Measurements from ENCODE around the gene TMEM9. TPM values are rescaled to one million over a fixed set of nuclear protein-coding genes. Genes with fewer than 3 reads are reported as not detected.

Gene TMEM9
- total RNA-seq, 1 donor from 2014 or later, result 66.0 TPM

DNA sequence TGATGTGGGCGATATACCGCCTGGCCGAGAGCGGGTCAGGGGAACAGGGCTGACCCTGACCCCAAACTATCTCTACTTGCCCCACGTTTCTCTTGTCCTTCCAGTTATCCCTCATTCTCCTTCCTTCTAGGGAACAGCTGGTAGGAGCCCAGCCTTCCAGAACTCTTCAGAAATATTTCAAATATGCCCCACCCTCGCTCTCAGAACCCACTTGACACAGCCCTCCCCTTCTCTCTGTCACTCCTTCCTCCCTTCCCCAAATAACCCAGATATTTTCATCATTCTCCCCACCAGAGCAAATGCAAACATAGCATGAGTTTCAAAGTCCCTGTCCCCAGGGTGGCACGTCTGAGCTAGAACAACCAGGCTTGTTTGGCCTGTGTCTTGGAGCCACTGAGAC, 43.1 kb downstream of the TMEM9 start:
- no peak for DNase-seq (ENCODE audit: extremely low read depth, low read depth, low spot score)

DNA sequence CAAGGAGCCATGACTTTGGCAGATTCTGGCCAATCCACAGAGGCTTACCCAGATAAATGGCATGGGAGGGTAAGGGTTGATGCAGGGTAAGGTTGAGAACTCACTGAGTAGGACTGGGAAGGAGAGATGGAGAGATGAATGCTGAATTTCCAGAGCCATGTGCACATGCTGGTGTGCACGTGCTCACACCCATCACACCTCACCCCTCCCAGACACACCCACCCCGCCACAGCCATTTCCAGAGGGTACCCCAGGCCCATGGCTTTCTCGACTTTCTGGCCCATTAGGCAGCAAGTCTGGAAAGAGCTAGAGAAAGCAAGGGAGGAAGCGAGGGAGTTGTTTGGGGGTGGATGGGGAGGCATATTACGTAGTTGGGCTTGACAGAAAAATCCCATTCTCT, 43.7 kb downstream of the TMEM9 start:
- no peak for DNase-seq (ENCODE audit: extremely low read depth, low read depth, low spot score)

DNA sequence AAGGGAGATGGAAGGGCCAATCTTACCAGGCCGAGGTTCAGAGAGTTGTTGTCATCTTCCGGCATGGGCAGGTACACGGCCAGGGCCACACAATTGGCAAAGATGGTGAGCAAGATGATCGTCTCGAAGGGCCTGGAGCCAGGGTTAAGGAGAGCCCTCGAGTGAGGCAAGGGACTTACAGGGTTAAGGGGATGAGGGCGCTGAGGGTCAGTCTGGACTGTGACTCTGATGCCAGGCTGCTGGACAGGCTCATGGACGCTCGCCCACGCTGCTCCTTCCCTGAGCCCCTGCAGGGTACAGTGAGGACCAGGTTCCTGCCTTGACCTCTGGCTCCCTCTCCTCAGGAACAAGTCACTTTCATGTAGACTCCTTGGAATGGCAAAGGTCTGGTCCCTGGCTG, 44.1 kb downstream of the TMEM9 start:
- DNase-seq (ENCODE audit: extremely low read depth, low read depth, low spot score), result no peak

- no peak for DNase-seq (ENCODE audit: extremely low read depth, low read depth, low spot score)
Observed at GRCh38 chr1:201109651-201110050, 44.6 kb downstream of the TMEM9 start.

DNA sequence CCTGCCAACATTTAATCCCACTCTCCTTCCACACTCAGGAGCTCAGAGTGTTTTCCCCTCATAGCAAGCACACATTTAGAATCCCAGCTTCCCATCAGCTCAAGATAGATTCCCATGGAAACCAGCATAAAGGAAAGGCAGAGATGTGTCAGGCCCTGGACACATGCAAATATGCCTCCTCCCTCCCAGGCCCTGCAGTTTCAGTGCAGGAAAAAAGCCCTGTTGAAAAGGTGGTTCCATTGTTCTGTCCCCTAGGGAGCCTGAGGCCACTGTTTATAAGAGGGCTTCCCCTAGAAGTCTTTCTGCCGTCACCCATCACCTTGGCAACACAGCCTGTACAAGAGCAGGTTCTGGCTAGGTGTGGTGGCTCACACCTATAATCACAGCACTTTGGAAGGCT, 45.7 kb downstream of the TMEM9 start:
- DNase-seq (ENCODE audit: extremely low read depth, low read depth, low spot score), result no peak

- no peak for DNase-seq (ENCODE audit: extremely low read depth, low read depth, low spot score)
Observed at GRCh38 chr1:201105688-201106087, 48.6 kb downstream of the TMEM9 start.

DNA sequence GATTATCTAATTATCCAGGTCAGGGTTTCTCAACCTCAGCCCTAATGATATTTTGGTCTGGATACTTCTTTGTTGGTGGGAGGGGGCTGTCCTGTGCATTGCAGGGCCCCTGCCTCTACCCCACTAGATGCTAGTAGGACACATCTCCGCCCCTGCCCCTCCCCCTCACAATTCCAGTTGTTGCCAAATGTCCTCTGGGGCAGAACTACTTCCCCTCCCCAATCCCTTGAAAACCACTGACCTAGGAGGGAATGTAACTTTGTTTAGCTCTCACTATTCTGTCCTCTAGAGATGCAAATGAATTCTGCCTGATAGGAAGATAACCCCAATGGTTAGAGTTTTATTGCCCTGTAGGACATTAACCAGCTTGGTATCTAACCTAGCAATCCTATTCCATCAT, 50.1 kb downstream of the TMEM9 start:
- no peak for DNase-seq (ENCODE audit: extremely low read depth, low read depth, low spot score)

- no peak for DNase-seq (ENCODE audit: extremely low read depth, low read depth, low spot score)
Observed at GRCh38 chr1:201103666-201104065, 50.6 kb downstream of the TMEM9 start.

GRCh38 chr1:201100169-201100930, 53.9 kb downstream of the TMEM9 start:
- no peak for DNase-seq (ENCODE audit: extremely low read depth, low read depth, low spot score)

DNA sequence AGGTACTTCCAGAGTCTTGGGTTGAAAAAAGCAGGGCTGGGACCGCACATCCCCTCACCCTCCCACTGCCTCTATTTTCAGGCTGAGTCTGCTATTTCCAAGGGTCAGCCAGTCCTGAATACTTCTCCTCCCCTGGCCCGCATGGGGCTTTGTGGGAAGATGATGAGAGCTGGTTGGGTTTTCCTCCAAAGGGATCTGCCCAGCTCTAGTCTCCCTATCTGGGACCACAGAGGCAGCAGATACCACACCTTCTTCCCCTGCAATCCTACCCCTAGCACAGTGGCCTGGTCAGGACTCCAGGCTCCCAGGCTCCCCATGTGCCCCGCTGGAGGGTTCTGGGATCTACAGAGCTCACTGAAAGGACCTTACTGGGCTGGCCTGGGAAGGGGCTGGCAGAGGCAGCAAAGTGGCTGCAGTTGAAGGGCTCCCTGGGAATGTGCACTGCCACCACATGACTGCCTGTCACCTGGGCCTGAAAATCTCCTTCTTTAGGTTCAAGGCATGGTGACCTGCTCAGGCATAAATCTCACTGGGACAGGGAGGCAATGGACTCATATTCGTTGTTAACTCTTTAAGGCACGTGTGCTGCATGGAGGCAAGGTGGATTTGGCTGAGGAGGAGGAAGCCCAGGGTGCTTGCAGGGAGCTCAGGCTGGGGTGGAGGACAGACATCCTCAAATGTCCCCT, 55.1 kb downstream of the TMEM9 start:
- DNase-seq (ENCODE audit: extremely low read depth, low read depth, low spot score), result no peak

- DNase-seq (ENCODE audit: extremely low read depth, low read depth, low spot score), result no peak
Observed at GRCh38 chr1:201096977-201097856, 57.1 kb downstream of the TMEM9 start.

DNA sequence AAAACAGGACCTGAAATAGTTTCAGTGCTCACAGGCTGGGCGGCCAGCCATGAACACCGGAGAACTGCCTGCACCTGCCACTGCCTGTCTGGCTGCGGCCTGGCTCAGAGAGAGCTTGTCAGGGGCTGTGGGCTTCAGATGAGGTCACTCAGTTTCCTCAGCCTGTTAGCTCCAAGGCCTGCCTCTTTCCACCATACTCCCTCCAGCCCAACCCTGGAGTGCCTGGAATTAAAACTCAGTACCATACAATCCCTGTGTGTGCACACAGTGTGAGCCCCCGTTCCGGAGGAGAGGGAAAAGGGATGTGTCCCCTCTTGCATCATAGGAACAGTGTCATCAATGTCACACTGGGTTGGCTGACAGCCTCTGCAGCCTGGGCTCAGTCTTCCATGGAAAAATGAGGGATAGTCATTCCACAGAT, 58.2 kb downstream of the TMEM9 start:
- no peak for DNase-seq (ENCODE audit: extremely low read depth, low read depth, low spot score)

GRCh38 chr1:201095581-201095980, 58.7 kb downstream of the TMEM9 start:
- no peak for DNase-seq (ENCODE audit: extremely low read depth, low read depth, low spot score)

DNA sequence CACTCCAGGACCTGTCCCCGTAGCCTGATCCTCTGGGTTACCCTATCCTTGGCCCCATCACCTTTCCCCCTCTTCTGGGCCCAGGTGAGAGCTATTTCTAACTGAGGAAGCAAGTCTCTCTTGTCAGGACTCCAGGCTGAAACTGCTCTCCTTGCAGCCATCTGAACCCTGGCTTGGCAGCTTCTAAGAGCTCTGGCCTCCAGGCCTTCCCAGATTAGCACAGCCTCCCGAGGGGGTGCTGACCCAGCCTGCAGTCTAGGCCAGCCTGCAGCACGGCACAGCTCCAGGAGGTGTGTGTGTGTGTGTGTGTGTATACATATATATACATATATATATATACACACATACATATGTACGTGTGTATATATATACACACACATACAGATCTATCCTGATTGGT, 59.4 kb downstream of the TMEM9 start:
- no peak for DNase-seq (ENCODE audit: extremely low read depth, low read depth, low spot score)

DNA sequence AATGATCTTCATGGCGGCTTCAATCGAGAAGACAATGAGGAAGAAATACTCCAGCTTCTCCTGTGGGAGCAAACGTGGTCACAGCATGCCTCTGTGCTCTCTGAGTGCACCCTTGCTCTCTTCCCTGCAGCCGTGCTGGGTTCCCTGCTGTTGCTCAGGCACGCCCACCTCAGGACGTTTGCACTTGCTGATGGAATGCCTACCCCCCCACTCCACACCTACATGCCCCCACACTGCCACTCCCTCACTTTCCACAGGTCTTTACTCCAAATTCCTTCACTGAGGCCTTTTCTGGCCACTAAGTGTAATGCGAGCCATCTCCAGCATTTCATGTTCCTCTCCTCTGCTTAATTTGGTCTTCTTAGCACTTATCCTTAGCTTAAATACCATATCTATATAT, 60.3 kb downstream of the TMEM9 start:
- no peak for DNase-seq (ENCODE audit: extremely low read depth, low read depth, low spot score)

DNA sequence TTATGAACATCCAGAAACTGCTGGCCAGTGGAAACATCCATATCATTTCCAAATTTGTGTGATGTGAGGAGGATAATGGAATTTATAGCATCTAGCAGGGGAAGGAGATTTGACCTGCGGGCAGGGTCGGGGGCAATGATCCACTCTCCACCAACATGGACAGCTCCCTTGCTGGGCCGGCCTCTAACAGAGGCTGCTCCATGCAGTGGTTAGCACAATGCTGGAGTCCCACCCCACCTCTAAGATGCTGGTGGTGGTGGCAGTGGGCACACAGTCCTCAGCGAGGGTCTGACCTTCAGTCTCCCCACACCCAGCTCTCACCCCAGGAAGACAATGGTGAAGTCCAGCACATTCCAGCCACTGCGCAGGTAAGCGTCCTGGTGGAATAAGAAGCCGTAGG, 60.7 kb downstream of the TMEM9 start:
- no peak for DNase-seq (ENCODE audit: extremely low read depth, low read depth, low spot score)

- no peak for DNase-seq (ENCODE audit: extremely low read depth, low read depth, low spot score)
Observed at GRCh38 chr1:201092738-201093137, 61.5 kb downstream of the TMEM9 start.

DNA sequence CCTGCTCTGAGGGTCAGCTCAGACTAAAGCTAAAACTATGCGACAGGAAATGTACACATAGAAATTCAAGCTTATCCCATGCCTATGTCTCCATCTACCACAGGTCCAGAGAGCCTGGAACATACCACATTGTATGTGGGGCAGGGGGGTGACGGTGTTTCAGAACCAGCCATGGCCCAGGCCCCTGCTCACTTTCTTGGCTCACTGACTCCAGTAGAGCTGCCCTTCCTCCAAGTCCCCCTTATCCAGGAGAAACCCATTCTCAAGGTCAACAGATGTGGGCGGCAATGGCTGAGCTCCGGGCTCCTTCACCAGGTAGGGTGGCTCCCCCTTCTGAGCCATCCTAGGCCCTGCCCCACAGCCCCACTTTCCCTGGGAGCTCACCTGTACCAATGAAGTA, 63.0 kb downstream of the TMEM9 start:
- no peak for DNase-seq (ENCODE audit: extremely low read depth, low read depth, low spot score)

GRCh38 chr1:201090541-201090940, 63.7 kb downstream of the TMEM9 start:
- no peak for DNase-seq (ENCODE audit: extremely low read depth, low read depth, low spot score)

DNA sequence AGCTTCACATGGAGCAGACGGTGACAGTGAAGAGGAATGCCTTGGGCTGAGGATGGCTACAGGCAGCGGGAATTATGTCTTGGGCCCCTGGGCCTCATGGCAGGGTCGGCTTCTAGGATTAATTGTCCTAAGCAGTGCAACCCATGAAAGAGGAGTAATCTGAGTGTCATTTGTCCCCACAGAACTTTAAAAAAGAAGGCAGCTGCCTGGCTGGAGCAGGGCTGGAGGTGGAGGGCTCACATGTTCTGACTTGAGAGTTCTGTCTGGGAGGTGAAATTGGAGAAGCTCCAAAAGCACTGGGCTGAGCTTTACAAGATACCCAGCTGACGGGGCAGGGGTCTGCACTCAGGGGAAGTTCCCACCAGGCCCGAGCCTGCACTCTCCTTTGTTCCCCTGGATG, 64.7 kb downstream of the TMEM9 start:
- DNase-seq (ENCODE audit: extremely low read depth, low read depth, low spot score), result no peak

DNA sequence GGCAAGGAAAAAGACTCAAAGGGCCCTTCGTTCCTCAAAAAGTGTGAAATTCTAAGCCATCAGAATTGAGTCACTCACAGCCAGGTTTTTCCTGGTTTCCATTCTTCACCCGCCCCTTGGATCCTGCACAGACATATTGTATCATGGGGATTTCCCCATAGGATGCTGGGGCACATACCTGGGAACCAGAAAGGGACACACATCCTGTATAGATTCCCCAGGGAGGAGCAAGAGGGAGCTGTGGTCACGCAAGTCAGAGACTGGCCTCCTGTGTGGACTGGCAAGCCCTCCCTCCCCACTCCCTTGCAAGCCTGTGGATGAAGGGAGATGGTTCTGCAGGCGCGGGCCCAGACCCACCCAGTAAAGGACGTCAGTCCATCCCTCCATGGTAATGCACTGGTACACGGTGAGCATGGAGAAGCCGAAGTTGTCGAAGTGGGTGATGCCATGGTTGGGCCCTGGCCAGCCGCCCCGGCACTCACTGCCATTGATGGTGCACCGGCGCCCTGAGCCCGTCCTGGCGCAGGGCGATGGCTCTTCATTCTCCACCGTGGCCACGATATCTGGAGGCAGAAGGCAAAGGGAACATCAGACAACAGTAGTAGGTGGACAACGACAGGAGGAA, 65.3 kb downstream of the TMEM9 start:
- DNase-seq (ENCODE audit: extremely low read depth, low read depth, low spot score), result no peak
